ENCODE data around the gene SIRPG.
"Not testable (repeated sequence)": the region's sequence is repeated elsewhere in the genome, so short reads cannot be mapped to it uniquely, and the experiment has no call there.

SIRPG gene

GRCh38 chr20:1635291-1635979, 22.1 kb downstream of the SIRPG start:
- DNase-seq (ENCODE audit: low read depth, low spot score) = no peak

DNA sequence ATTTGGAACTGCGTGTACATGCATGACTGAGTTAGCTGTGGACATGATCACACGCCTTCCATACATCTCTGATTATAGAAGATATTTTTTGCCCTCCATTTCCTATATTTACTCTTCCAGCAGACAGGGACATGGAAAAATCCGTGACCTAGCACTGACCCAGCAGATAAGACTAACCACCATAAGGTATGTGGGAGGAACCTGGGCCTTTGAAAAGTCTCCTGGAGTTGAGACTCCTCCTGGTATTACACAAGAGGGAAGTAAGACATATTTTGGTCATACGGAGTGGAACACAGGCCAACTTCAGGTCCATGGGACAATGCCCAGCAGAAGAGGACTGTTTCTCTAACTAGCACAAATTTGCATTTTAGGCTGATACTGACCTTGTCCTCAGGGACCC, 24.0 kb downstream of the SIRPG start:
- no peak for DNase-seq (ENCODE audit: low read depth, low spot score)

DNA sequence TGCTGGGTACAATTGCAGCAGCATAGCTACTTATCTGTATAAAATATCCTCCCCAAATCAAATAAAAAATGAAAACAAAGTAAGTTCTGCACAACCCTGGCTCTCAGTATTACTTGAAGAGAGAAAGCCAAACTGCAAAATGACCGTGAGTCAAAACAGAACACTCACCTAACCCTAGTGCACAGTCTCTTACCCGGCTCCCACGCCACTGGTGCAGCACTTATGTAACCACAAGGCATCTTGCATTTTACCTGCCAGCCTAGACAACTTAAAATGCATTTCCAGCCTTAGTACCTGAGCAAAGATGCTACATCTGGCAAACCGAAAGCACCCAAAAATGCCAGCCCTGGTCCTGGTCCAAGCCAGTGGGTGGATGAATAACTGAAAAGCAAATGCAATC, 25.4 kb downstream of the SIRPG start:
- no peak for DNase-seq (ENCODE audit: low read depth, low spot score)

DNA sequence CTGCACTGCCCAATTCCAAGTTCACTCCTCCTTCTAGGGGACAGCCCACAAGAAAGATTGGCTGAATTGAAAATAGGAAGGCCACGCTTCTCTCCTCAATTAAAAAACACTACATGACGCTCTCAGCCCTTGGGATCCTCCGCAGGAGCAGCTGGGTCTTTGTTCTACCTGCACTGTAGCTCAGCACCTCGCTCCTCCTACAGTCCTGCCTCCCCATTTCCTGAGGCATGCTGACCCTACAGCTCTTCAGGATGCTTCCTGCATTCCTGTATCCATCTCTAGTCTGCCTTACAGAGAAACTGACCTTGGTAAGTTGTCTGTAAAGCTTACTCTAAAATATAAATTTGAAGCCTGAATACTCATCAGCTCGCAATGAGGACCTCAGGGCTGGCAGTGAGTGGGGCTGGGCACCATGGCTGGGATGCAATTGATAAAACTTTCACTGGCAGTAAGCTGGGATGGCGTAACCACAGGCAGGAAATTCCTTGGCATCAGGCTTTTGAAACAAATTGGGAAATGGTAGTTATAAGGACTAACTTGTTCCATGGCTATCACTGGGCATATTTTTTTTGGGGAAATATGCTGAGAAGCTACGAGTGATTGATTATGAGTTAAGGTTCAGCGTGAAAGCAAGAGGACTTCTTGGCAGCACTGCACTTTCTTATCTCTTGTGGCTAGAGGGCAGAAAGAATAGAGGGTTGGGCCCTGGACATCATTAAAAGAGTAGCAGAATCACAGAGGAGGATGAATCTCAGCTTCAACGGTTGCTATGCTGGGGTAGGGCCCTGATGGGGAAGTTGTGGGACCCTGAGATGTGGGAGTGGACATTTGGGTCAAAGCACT, 26.0 kb downstream of the SIRPG start:
- DNase-seq (ENCODE audit: low read depth, low spot score) = no peak

GRCh38 chr20:1630186-1630585, 27.4 kb downstream of the SIRPG start:
- no peak for DNase-seq (ENCODE audit: low read depth, low spot score)

DNA sequence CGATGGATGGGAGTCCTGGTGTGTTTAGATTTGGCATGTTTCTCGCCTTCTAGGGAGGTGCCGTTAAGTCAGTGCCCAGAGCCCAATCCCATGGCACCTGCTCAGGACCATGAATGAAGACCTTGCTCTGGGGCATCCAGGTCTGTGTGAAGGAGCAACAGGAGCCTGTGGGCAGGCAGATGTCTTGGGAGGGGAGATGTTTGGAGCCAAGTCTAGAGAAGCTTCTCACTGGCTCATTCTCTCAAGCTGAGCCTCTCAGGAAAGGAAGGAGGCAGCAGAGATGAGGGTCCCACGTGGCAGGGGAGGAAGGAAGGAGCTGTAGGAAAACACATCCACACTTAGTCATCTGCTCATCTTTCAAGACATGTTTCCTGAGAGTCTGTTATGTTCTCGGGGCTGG, 28.3 kb downstream of the SIRPG start:
- DNase-seq (ENCODE audit: low read depth, low spot score) = no peak

GRCh38 chr20:1628621-1629020, 29.0 kb downstream of the SIRPG start:
- no peak for DNase-seq (ENCODE audit: low read depth, low spot score)

GRCh38 chr20:1627200-1627550, 30.4 kb downstream of the SIRPG start:
- DNase-seq (ENCODE audit: low read depth, low spot score) = no peak

DNA sequence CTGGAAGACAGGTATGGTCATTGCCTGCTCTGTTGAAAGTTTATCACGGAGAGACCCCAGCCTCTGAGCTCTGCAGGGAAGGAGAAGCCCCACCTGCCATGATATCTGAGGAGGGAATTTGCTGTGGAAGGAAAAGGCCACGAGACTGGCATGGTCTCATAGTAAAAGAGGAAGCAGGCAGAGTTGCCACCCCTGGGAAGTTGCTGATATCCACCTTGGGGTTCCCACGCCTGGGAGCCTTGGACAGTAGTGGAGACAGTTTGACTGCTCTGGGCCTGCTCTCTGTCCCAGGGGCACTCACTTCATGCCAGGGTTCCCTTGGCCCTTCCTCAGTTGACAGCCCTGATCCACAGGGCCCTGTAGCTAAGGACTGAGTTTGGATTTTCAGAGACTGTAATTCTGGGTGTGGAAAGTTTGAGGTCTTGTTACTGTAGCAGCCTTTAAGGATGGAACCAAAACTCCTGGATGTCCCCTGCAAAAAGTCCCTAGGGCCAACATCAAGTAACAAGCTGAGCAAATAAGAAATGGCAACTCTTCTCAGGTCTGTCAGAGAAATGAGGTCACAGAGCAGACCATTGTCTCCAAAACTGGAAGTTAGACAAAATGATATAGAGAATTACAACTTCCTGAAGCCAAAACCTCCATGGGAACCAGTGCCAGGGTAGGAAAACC, 30.9 kb downstream of the SIRPG start:
- no peak for DNase-seq (ENCODE audit: low read depth, low spot score)

DNA sequence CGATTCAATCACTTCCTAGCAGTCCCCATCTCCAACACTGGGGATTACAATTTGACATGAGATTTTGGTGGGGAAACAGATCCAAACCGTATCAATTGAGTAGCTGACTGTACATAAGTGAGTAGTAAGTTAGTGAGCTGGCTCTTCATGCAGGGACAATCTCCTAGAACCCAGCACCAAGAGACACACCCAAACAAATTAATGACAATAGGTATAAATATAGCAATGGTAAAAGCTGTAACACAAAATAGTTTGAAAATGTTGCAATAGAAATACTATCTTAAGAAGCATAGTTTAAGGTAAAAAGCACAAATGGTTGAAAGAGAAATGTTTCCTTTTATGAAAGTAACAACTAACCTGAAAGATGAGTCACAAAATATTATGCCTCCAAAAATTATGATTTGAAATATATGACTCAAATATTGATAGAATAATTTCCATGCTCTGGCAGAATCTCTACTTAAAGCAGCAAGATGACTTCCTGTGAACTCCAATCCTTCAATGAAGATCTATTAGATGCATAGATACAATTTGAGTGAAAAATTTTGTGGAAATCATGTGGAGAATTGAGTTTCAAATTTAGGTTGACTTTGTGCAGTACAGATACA, 32.4 kb downstream of the SIRPG start:
- no peak for DNase-seq (ENCODE audit: low read depth, low spot score)

DNA sequence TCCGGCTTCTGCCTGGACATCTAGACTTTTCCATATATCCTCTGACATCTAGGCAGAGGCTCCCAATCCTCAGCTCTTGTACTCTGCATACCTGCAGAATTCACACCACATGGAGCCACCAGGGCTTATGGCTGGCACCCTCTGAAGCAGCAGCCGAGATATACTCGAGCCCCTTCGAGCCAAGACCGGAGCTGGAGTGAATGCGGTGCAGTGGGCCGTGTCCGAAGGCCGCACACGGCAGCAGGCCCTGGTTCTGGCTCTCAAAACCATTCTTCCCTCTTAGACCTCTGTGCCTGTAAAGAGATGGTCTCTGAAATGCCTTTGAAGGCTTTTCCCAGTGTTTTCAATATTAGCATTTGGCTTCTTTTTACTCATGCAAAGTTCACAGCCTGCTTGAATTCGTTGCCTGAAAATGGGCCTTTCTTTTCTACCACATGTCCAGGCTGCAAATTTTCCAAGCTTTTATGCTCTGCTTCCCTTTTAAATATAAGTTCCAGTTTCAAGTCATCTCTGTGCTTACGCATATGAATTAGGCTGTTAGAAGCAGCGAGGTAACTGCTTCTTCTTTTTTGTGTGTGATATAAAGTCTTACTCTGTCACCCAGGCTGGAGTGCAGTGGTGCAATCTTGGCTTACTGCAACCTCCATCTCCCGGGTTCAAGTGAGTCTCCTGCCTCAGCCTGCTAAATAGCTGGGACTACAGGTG, 33.9 kb downstream of the SIRPG start:
- no peak for DNase-seq (ENCODE audit: low read depth, low spot score)

DNA sequence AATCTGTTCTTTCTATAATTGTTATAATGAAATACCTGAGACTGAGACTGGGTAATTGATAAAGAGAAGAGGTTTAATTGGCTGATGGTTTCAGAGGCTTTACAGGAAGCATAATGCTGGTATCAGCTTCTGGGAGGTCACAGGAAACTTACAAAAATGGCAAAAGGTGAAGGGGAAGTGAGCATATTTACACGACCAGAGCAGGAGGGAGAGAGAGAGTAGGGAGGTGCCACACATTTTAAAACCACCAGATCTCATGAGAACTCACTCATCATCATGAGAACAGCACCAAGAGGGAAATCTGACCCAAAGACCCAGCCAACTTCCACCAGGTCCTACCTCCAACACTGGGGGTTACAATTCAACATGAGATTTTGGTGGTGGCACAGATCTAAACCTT, 35.1 kb downstream of the SIRPG start:
- DNase-seq (ENCODE audit: low read depth, low spot score) = no peak

DNA sequence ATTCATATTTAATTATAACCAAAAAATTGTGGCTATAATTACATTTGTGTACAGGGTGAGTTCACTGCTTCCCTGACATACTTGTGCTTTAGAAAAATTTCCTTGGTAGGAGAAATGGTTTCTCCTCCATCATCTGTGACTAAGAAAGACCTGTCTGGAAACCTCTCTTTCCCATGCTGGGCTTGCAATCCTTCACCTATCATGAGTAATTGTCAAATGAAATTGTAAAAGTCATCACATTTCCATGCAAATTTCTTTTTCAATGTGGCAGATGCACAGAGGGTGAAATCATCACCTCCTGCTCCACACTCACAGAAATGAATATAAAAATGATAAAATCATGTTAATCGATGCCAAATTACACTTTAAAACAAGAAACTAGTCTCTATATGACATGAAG, 36.3 kb downstream of the SIRPG start:
- DNase-seq (ENCODE audit: low read depth, low spot score) = no peak

- no peak for DNase-seq (ENCODE audit: low read depth, low spot score)
Measured at GRCh38 chr20:1619861-1620444, 37.6 kb downstream of the SIRPG start, which contains the start of gene SIRPB1. SIRPB1 (minus strand) TSS chr20:1620009; CDS start chr20:1619944, 65 bp downstream.

DNA sequence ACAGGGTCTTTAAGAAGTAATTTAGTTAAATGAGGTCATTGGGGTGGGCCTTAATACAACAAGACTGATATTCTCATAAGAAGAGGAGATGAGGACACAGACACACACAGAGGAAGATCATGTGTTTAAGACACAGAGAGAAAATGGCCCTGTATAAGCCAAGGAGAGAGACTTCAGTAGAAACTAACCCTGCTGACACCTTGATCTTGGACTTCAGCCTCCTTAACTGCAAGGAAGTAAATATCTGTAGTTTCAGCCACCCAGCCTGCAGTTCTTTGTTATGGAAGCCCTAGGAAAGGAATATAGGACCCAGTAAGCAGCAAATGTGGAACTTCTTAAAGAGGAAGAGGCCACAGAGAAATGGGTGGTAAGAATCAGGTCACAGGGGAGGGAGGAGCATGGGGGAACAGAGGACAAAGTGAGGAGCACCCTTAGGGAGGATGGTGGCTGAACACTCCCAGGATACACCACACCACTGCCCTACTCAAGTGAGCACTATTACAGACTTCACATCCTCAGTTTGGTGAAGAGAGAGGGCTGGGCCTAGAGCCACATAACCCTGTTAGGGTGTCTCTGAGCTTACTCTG, 38.5 kb downstream of the SIRPG start:
- DNase-seq (ENCODE audit: low read depth, low spot score) = no peak

DNA sequence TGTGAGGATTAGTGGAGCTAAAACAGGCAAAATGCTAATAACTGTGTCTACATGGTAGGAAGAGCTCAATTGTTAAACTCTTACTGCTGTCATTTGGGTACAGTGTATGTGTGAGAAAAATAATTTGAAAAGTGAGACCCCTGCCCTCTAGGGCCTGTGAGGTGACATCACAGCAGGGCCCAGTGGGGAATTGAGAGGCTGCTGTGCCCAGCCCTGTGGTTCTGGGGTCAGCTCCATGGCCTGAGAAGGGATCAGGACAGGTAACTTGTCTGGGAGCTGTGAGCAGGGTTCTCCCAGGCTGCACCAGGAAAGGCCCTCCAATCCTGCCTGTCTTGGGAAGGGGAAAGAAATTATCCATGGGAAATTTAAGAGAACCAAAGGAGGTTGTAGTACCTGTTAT, 39.1 kb downstream of the SIRPG start:
- no peak for DNase-seq (ENCODE audit: low read depth, low spot score)

DNA sequence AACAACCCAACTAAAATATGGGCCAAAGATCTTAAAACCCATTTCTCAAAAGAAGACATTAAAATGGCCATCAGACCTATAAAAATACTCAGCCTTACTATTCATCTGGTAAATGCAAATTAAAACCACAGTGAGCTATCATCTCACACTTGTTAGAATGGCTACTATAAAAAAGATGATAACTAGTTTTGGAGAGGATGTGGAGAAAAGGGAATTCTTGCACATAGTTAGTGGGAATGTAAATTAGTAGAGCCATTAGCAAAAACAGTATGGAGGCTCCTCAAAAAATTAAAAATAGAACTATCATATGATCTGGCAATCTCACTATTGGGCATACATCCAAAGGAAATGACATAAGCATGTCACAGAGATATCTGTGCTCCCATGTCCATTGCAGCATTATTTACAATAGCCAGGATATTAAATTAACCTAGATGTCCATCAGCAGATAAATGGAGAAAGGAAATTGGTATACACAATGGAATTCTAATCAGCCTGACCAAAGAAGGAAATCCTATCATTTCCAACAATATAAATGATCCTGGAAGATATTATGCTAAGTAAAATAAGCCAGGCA, 40.6 kb downstream of the SIRPG start:
- DNase-seq (ENCODE audit: low read depth, low spot score) = no peak

DNA sequence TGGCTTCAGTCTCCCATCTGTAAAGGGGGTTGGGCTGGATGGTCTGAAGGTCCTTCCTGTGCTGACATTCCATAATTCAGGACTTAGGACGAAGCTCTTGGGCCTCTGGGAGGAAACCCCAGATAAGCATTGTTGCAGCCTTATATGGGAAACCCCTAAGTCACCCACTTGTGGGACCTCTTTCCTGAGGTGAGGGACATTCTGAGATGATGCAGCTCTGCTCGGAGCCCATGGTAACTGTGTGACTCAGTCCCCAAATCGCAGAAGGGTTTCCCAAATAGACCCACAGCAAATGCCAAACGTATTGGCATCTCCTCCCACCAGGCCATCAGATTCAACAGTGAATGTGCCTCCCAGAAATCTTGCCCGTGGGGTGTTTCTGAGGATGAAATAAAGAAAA, 47.2 kb downstream of the SIRPG start:
- not testable (repeated sequence) for DNase-seq (ENCODE audit: low read depth, low spot score)

- not testable (repeated sequence) for DNase-seq (ENCODE audit: low read depth, low spot score)
Measured at GRCh38 chr20:1608678-1609347, 48.8 kb downstream of the SIRPG start.

DNA sequence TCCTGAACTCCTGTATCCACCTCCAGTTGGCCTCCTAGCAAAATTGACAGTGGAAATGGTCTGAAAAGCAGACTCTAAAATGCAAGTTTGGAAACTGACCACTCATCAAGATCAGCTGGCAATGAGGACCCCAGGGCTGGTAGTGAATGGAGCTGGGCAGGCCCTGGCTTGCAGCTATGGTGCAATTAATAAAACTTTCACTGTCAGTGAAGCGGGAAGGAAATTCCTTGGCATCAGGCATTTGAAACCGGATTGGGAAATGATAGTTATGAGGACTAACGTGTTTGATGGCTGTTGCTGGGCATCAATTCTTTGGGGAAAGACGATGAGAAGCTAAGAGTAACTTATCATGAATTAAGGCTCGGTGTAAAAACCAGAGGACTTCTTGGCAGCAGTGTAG, 56.8 kb downstream of the SIRPG start:
- no peak for DNase-seq (ENCODE audit: low read depth, low spot score)
